Inferior parietal cortex (tissue), 1 donor: ENCODE measurements around the gene TIMM17B.
"Not testable (repeated sequence)": the region's sequence is repeated elsewhere in the genome, so short reads cannot be mapped to it uniquely, and the experiment has no call there.

ENCODE experiments used
- DNase-seq: peaks from one replicate; pipeline ENCODE4 v3.0.0-alpha.2; 2016; ENCODE audit errors: extremely low spot score

The TIMM17B gene

GRCh38 chrX:48894891-48895290 lies 2.7 kb downstream of the TIMM17B start:
- no peak for DNase-seq

DNA sequence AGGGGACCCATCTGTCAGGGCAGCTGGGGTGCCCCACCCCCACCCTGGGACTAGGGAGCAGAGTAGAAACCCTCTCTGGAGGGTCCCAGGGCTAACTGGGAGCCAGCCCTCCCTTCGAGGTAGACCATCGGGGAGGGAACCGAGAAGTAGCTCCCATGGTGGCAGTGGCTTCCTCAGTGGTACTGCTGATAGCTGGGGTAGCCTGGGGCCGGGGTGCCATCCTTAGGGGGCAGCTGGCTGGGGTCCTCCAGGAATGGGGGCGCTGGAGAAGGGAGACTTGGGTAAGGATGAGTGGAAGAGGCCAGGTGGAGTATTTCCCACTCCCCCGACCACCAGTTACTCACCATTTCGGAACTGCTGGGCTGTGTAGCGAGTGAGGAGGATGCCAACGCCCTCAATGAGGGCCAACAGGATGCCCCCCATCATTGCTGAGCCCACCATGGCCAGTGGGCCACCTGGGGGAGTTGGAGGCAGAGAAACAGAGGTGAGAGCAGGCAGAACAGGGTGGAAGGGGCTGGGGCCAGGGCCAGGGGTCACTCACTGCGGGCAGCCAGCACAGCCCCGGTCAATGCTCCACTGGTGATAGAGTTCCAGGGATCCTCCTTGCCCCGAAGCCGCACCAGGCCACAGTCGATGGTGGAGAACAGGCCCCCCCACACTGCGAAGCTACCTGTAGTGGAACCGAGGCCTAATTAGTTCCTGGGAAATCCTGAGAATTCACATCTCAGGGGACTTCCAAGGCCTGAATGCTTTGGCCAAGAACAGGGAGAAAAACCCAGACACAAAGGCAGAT lies 3.8 kb downstream of the TIMM17B start:
- no peak for DNase-seq

DNA sequence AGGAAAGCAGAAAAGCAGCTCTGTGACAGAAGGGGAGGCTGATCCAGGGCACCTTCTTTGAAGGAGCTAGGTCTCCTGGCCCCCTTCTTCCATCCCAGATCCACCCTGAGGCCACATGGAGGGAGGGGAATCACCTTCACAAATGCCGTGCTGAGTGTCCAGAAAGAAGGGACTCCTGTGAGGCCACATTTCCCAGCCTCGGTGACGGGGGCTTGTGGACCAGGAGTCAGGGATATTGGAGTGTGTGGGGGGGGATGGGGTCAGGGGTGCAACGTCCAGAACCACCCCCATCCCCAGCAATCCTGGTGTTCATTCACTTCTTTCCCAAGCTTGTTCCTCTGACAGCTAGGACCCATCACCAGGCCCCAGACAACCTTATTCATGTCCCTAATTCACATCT lies 4.7 kb downstream of the TIMM17B start:
- DNase-seq, result no peak

GRCh38 chrX:48891402-48892288 lies 5.9 kb downstream of the TIMM17B start:
- DNase-seq, result peak; percentile 78

- DNase-seq, result no peak
Observed at GRCh38 chrX:48890934-48891401, 6.6 kb downstream of the TIMM17B start.

- no peak for DNase-seq
Observed at GRCh38 chrX:48890296-48890925, 7.2 kb downstream of the TIMM17B start.

DNA sequence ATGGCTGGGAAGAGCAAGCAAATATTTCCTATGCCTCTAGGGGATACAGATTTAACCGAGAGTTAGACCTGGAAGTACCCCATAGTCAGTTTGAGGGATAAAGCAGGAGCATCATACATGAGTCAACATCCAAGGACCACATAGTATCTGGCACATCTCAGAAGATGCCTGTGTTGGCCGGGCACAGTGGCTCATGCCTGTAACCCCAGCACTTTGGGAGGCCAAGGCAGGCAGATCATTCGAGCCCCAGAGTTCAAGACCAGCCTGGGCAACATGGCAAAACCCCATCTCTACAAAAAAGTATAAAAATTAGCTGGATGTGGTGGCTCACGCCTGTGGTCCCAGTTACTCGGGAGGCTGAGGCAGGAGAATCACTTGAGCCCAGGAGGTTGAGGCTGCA lies 11.0 kb downstream of the TIMM17B start:
- not testable (repeated sequence) for DNase-seq

DNA sequence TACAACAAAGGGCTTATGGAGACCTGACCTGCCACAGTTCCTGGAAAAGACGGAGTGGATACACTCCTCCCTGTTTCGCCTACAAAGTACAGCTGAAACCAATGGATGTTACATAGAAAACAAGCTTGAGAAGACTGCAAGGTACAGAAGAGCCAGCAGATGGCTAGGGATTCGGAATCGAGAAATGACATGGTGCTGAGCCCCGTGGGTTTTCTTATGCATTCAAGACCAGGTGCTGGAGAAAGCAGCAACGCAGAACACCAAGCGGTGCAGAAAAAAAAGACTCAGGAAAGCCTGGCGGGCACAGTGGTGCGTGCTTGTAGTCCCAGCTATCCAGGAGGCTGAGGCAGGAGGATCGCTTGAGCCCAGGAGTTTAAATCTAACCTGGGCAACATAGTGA lies 13.8 kb downstream of the TIMM17B start:
- DNase-seq, result no peak

DNA sequence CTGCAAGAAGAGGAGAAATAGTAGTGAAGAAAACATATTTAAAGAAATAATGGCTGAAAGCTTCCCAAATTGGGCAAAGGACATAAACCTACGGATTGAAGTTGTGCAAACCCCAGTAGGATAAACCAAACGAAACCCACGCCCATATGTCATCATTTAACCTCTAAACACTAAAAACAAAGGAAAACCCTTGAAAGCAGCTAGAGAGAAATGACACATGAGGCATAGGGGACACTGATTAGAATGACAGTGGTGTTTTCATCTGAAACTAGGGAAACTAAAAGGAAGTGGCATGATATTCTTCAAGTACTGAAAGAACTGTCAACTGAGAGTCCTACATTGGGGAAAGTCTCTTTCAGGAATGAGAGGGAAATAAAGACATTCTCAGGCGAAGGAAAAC lies 20.6 kb downstream of the TIMM17B start:
- not testable (repeated sequence) for DNase-seq

GRCh38 chrX:48872017-48872416 lies 25.6 kb downstream of the TIMM17B start:
- not testable (repeated sequence) for DNase-seq

DNA sequence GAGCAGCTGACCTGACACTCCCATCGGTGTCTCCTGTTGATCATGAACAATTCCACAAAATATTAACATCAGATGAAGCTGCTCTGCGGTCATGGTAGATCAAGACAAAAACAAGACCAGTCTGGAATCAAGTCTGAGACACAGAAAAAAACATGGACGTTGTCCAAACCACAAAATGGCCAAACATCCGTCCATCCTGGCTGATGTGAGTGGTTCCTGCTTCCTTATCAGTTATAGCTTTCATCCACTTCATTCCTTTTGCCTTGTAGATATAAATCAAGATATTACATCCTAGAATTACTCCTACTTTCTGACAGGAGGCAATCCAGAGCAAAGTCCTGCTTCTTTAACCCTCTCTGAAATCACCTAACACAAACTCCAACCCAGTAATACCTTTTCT lies 33.4 kb downstream of the TIMM17B start:
- peak; percentile 1 for DNase-seq

DNA sequence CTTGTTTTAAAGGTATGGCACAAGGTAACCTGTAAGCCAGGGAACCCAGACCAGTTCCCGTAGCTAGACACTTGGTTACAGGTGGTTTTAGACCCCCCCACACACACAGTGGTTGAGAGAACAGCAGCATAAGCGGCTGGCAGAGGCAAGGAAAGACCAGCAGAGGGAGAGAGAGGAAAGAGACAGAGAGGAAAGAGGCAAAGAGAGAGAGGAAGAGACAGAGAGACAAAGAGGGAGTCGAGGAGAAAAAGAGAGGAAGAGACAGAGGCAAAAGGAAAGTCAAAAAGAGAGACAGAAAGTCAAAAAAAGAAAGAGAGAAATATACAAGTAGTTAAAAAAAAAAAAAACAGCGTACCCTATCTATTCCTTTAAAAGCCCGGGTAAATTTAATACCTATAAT lies 42.7 kb downstream of the TIMM17B start:
- DNase-seq, result no peak

- DNase-seq, result not testable (repeated sequence)
Observed at GRCh38 chrX:48854121-48854804, 43.3 kb downstream of the TIMM17B start.

GRCh38 chrX:48853494-48853893 lies 44.1 kb downstream of the TIMM17B start:
- not testable (repeated sequence) for DNase-seq

GRCh38 chrX:48852857-48853256 lies 44.7 kb downstream of the TIMM17B start:
- DNase-seq, result no peak

DNA sequence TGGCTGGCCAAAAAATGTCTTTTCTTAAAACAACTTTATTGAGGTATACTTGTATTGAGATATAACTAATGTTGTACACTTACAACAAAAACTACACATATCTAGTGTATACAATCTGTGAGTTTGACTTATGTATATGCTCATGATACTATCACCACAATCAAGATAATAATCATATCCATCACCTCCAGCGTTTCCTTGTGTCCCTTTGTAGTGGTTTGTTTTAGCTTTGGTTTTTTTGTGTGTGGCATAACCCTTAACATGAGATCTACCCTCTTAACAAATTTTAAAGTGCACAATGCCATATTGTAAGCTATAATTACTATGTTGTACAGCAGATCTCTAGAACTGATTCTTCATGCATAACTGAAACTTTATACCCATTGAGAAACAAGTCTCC lies 48.7 kb downstream of the TIMM17B start:
- DNase-seq, result no peak
